ENCODE measurements around the gene METTL9.
"Not testable (repeated sequence)": the region's sequence is repeated elsewhere in the genome, so short reads cannot be mapped to it uniquely, and the experiment has no call there.

The METTL9 gene

GRCh38 chr16:21667575-21667974 is 68.2 kb downstream of the METTL9 start:
- no peak for DNase-seq

DNA sequence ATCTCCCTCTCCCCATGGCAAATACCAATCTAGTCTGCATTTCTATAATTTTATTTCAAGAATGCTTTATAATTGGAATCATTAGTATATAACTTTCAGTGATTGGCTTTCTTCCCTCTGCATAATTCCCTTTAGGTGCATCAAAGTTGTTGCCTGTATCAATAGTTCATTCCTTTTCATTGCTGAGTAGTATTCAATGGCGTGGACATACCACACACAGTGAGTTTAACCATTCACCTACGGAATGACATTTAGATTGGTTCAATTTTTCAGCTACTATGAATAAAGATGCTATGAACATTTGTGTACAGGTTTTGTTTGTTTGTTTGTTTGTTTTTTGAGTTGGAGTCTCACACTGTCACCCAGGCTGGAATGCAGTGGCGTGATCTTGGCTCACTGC is 74.1 kb downstream of the METTL9 start:
- no peak for DNase-seq

DNA sequence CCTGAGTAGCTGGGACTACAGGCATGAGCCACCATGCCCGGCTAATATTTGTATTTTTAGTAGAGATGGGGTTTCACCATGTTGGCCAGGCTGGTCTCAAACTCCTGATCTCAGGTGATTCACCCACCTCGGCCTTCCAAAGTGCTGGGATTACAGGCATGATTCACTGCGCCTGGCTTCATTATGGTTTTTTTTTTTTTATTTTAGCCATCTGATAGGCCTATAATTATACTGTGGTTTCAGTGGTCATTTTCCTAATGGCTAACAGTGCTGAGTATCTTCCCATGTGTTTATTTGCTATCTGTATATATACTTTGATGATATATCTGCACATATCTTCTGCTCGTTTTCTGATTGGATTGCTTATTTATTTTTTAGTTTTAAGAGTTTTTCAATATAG is 75.1 kb downstream of the METTL9 start:
- not testable (repeated sequence) for DNase-seq

DNA sequence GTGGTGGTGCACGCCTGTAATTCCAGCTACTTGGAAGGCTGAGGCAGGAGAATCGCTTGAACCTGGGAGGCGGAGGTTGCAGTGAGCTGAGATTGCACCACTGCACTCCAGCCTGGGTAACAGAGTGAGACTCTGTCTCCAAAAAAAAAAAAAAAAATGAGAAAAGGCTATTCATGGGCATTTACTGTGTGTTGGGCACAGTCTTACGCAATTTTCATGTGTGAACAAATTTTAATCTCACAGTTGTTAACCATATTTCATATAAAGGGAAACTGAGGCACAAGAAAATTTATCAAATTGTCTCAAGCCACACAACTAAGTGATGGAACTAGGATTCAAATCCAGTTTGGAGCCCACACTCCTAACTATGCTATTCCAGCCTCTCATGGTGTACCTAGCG is 81.3 kb downstream of the METTL9 start:
- DNase-seq, result not testable (repeated sequence)

DNA sequence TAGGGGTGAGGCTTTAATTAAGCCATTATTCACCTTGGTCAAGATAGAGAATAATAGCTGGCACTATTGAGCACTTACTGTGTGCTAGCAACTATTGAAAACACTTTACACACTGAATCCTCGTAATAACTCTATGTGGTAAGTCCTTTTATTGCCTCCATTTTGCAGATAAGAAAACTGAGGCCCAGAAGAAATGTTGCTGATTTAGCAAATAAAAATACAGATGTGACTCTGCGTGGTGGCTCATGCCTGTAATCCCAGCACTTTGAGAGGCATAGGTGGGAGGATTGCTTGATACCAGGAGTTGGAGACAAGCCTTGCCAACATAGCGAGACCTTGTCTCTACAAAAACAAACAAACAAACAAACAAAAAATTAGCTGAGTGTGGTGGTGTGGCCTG is 83.8 kb downstream of the METTL9 start:
- no peak for DNase-seq

GRCh38 chr16:21684199-21684598 is 84.8 kb downstream of the METTL9 start:
- peak; percentile 31 for DNase-seq

- no peak for DNase-seq
Measured at GRCh38 chr16:21685034-21685455, 85.7 kb downstream of the METTL9 start.

GRCh38 chr16:21689107-21689506 is 89.7 kb downstream of the METTL9 start:
- DNase-seq, result no peak

DNA sequence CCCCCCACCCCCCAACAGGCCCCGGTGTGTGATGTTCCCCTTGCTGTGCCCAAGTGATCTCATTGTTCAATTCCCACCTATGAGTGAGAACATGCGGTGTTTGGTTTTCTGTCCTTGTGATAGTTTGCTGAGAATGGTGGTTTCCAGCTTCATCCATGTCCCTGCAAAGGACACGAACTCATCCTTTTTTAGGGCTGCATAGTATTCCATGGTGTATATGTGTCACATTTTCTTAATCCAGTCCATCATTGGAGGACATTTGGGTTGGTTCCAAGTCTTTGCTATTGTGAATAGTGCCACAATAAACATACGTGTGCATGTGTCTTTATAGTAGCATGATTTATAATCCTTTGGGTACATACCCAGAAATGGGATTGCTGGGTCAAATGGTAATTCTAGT is 91.6 kb downstream of the METTL9 start:
- DNase-seq, result not testable (repeated sequence)

GRCh38 chr16:21694609-21695008 is 95.2 kb downstream of the METTL9 start:
- DNase-seq, result no peak

DNA sequence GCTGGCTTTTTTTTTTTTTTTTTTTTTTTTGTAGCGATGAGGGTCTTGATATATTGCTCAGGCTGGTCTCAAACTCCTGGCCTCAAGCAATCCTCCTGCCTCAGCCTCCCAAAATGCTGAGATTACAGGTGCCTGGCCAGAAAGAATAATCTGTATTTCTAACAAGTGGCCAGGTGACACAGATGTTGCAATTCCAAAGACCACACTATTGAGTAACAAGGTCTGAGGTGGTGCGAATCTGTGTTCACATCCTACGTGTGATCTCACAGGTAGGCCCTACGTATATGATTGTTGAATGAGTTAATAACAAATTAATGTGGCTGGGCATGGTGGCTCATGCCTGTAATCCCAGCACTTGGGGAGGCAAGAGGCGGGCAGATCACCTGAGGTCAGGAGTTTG is 97.7 kb downstream of the METTL9 start:
- DNase-seq, result no peak

DNA sequence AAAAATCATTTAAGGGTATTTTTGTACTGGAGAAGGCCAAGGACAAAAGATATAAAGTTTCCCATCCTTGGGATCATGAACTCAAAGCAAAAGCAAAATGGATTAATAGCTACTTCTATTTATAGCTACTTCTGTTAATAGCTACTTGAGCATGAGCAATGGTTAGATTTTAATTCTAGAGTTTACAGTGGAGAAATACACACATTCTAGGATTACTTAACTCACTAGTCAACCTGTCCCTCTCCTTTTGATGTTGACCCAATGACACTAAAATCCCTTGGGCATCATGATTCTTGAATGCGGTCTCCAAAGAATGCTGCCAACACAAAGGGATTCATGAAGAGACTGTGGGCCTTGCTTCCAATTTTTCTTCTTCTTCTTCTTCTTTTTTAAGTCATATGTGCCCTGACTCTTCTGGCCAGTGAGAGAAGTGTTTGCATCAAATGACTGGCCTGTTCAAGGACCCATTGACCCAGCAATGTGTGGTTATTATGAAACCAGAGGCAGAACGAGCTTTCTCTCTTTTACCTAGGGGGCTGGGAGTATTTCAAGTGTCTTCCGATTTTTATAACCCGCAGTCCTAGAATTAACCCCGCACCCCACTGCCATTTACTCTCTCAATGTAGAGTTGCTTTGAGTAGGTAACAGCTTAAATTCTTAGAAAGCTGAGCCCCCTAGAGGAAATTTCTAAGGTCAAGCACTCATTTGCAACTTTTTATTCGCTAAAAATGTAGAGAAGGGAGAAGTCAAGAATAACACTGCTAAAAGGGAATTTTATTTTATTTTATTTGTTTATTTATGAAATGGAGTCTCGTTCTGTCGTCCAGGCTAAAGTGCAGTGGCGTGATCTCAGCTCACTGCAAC is 99.0 kb downstream of the METTL9 start:
- DNase-seq, result no peak

- DNase-seq, result no peak
Measured at GRCh38 chr16:21701271-21701670, 101.9 kb downstream of the METTL9 start.

DNA sequence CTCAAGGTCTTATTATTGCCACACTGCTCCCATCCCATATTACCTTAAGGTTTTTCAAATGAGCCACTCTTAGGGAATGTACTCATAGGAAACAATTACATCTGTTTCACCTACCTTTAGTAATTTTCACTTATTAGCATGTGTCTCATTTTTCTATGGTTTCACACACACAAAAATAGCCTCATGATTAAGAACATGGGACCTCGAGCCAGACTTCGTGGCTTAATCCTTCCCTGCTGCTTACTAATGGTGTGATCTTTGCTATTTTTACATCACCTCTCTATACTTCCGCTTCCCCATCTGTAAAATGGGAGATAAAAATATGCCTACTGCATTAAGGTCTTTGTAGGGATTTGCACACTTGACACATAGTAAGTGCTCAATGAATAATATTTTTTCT is 102.9 kb downstream of the METTL9 start:
- no peak for DNase-seq

DNA sequence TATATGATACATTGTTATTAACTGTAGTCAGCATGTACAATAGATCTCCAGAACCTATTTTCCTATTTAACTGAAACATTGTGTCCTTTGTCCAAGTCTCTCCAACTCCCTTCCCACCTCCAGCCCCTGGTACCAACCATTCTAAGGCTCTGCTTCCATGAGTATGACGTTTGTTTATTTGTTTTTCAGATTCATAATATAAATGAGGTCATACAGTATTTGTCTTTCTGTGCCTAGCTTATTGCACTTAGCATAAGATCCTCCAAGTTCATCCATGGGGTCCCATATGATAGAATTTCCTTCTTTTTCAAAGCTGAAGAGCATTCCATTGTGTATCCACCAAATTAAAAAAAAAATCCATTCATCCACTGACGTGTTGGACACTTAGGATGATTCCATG is 103.8 kb downstream of the METTL9 start:
- DNase-seq, result no peak

GRCh38 chr16:21703589-21704174 is 104.3 kb downstream of the METTL9 start:
- no peak for DNase-seq

DNA sequence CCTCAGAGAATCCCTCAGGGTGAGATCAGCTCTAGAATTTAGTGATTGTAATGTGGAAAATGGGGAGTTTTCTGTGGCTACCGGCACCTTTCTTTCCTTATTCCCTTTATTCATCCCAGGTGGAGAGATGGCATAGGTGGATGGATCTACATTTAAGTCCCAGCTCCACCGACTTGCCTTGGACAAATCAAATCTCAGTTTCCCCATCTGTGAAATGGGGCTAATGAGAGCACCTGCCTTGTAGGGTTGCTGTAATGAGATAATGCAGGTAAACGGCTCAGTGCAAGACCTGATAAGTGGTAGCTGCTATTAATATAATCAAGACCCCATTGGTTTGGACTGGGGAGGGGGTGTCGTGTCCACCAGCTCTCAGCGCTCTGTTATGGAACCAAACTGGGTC is 104.9 kb downstream of the METTL9 start:
- no peak for DNase-seq

GRCh38 chr16:21704733-21705132 is 105.4 kb downstream of the METTL9 start:
- DNase-seq, result no peak

Data from activated naive CD4-positive, alpha-beta T cell treated with Interleukin-2 at 50 U/mL for 16 hours (primary cell).